ENCODE data around the gene SPIRE1. TPM values are rescaled to one million over a fixed set of nuclear protein-coding genes. Genes with fewer than 3 reads are reported as not detected.
"Not testable (repeated sequence)": the region's sequence is repeated elsewhere in the genome, so short reads cannot be mapped to it uniquely, and the experiment has no call there.

SPIRE1 gene
- total RNA-seq, 1 donor from 2014 or later: 42.4 TPM

- Histone ChIP-seq H3K9me3 (replicated peaks) (no peaks in the 10 kb centered on the region), H3K4me3 (peak overlapping the region; percentile 47), H3K36me3 (no peaks in the 10 kb centered on the region), H3K4me1 (peaks cover 67% of the 10 kb centered on the region), H3K27me3 (ENCODE audit: low read depth) (no peaks in the 10 kb centered on the region), H3K27ac (replicated peaks) (peak overlapping the region; percentile 87)
- no peak for TF ChIP-seq CTCF (IDR thresholded peaks at IDR 0.05; ENCODE audit: borderline replicate concordance)
- peak; percentile 55 for DNase-seq
- intact Hi-C loops (cut with micrococcal nuclease): loop anchor here (10.0 kb wide), 1 partner anchor 171 kb away; no protein-coding TSS in a partner anchor
Observed at GRCh38 chr18:12645751-12646203, 12.1 kb downstream of the SPIRE1 start.

GRCh38 chr18:12645254-12645653 lies 12.7 kb downstream of the SPIRE1 start:
- no peaks in the 10 kb centered on the region for H3K36me3 ChIP-seq
- H3K27me3 ChIP-seq (ENCODE audit: low read depth): no peaks in the 10 kb centered on the region
- DNase-seq: no peak
- H3K4me3 ChIP-seq: peak overlapping the region; percentile 47
- intact Hi-C loops (cut with micrococcal nuclease): loop anchor here (10.0 kb wide), 1 partner anchor 170 kb away; no protein-coding TSS in a partner anchor
- TF ChIP-seq CTCF (IDR thresholded peaks at IDR 0.05; ENCODE audit: borderline replicate concordance): no peak
- H3K27ac ChIP-seq (replicated peaks): peak overlapping the region; percentile 87
- peaks cover 69% of the 10 kb centered on the region for H3K4me1 ChIP-seq
- H3K9me3 ChIP-seq (replicated peaks): no peaks in the 10 kb centered on the region

- not testable (repeated sequence) for H3K4me3 ChIP-seq; H3K9me3 ChIP-seq (replicated peaks); DNase-seq; H3K27me3 ChIP-seq (ENCODE audit: low read depth); H3K36me3 ChIP-seq
- Histone ChIP-seq H3K27ac (replicated peaks) (peak overlapping the region; percentile 76), H3K4me1 (peaks cover 66% of the 10 kb centered on the region)
- intact Hi-C loops (cut with micrococcal nuclease): loop anchor here (10.0 kb wide), 1 partner anchor 169 kb away; no protein-coding TSS in a partner anchor
Observed at GRCh38 chr18:12643756-12644155, 14.2 kb downstream of the SPIRE1 start.

GRCh38 chr18:12640881-12641200 lies 17.1 kb downstream of the SPIRE1 start:
- Histone ChIP-seq H3K9me3 (replicated peaks) (no peaks in the 10 kb centered on the region), H3K36me3 (no peaks in the 10 kb centered on the region), H3K27me3 (ENCODE audit: low read depth) (no peaks in the 10 kb centered on the region), H3K27ac (replicated peaks) (peak overlapping the region; percentile 76), H3K4me3 (no peak overlapping the region), H3K4me1 (peaks cover 48% of the 10 kb centered on the region)
- DNase-seq: no peak
- intact Hi-C loops (cut with micrococcal nuclease): loop anchor here (10.0 kb wide), 1 partner anchor 166 kb away; no protein-coding TSS in a partner anchor
- no peak for TF ChIP-seq CTCF (IDR thresholded peaks at IDR 0.05; ENCODE audit: borderline replicate concordance)

GRCh38 chr18:12639990-12640880 lies 17.7 kb downstream of the SPIRE1 start:
- DNase-seq: no peak
- intact Hi-C loops (cut with micrococcal nuclease): loop anchor here (10.0 kb wide), 1 partner anchor 165 kb away; no protein-coding TSS in a partner anchor
- Histone ChIP-seq H3K36me3 (no peaks in the 10 kb centered on the region), H3K9me3 (replicated peaks) (no peaks in the 10 kb centered on the region), H3K4me1 (peaks cover 42% of the 10 kb centered on the region), H3K27ac (replicated peaks) (peak overlapping the region; percentile 76), H3K4me3 (no peak overlapping the region), H3K27me3 (ENCODE audit: low read depth) (no peaks in the 10 kb centered on the region)
- TF ChIP-seq CTCF (IDR thresholded peaks at IDR 0.05; ENCODE audit: borderline replicate concordance): peak; percentile 33

- Histone ChIP-seq H3K27me3 (ENCODE audit: low read depth) (no peaks in the 10 kb centered on the region), H3K9me3 (replicated peaks) (no peaks in the 10 kb centered on the region), H3K27ac (replicated peaks) (no peak overlapping the region), H3K36me3 (peaks cover 5% of the 10 kb centered on the region), H3K4me1 (peaks cover 34% of the 10 kb centered on the region), H3K4me3 (no peak overlapping the region)
- DNase-seq: no peak
- intact Hi-C loops (cut with micrococcal nuclease): no loop called here
- no peak for TF ChIP-seq CTCF (IDR thresholded peaks at IDR 0.05; ENCODE audit: borderline replicate concordance)
Observed at GRCh38 chr18:12638644-12639124, 19.2 kb downstream of the SPIRE1 start.
